Stimulated activated naive CD8-positive, alpha-beta T cell treated with anti-CD3 and anti-CD28 coated beads, Interleukin-15, Interleukin-2, amounts not matched to agents 100 ng/mL and 50 ng/mL, for 24 hours (primary cell): ENCODE measurements around the gene MYBPC3.
A peak's percentile ranks its signal among the peaks of the same experiment; 100 is the strongest.
"Not testable (repeated sequence)": the region's sequence is repeated elsewhere in the genome, so short reads cannot be mapped to it uniquely, and the experiment has no call there.

Experiments
- H3K27ac Mint-ChIP-seq: one replicate; pipeline ENCODE4 v1.8.0; 2021; ENCODE audit warnings: mild to moderate bottlenecking, mixed read lengths
- H3K27me3 Mint-ChIP-seq: one replicate; pipeline ENCODE4 v1.8.0; 2021; ENCODE audit warnings: mixed read lengths
- H3K36me3 Mint-ChIP-seq: one replicate; pipeline ENCODE4 v1.8.0; 2021; ENCODE audit warnings: low read depth, mixed read lengths
- H3K4me1 Mint-ChIP-seq: one replicate; pipeline ENCODE4 v1.8.0; 2021; ENCODE audit warnings: low read depth, mixed read lengths
- H3K4me3 Mint-ChIP-seq: one replicate; pipeline ENCODE4 v1.8.0; 2021; ENCODE audit warnings: mild to moderate bottlenecking, mixed read lengths
- H3K9me3 Mint-ChIP-seq: one replicate; pipeline ENCODE4 v1.8.0; 2021; ENCODE audit warnings: mixed read lengths

Gene MYBPC3

GRCh38 chr11:47329987-47330931, 22.2 kb downstream of the MYBPC3 start:
- Mint-ChIP-seq H3K4me1 (no peaks in the 10 kb centered on the region), H3K36me3 (peaks cover 9% of the 10 kb centered on the region), H3K4me3 (no peak overlapping the region), H3K27ac (peak overlapping the region; percentile 16), H3K9me3 (no peaks in the 10 kb centered on the region), H3K27me3 (no peaks in the 10 kb centered on the region)

- H3K4me3 Mint-ChIP-seq, result no peak overlapping the region
- H3K27me3 Mint-ChIP-seq, result no peaks in the 10 kb centered on the region
- peaks cover 15% of the 10 kb centered on the region for H3K36me3 Mint-ChIP-seq
- H3K9me3 Mint-ChIP-seq, result no peaks in the 10 kb centered on the region
- peak overlapping the region; percentile 16 for H3K27ac Mint-ChIP-seq
- H3K4me1 Mint-ChIP-seq, result no peaks in the 10 kb centered on the region
Observed at GRCh38 chr11:47329431-47329986, 23.0 kb downstream of the MYBPC3 start.

DNA sequence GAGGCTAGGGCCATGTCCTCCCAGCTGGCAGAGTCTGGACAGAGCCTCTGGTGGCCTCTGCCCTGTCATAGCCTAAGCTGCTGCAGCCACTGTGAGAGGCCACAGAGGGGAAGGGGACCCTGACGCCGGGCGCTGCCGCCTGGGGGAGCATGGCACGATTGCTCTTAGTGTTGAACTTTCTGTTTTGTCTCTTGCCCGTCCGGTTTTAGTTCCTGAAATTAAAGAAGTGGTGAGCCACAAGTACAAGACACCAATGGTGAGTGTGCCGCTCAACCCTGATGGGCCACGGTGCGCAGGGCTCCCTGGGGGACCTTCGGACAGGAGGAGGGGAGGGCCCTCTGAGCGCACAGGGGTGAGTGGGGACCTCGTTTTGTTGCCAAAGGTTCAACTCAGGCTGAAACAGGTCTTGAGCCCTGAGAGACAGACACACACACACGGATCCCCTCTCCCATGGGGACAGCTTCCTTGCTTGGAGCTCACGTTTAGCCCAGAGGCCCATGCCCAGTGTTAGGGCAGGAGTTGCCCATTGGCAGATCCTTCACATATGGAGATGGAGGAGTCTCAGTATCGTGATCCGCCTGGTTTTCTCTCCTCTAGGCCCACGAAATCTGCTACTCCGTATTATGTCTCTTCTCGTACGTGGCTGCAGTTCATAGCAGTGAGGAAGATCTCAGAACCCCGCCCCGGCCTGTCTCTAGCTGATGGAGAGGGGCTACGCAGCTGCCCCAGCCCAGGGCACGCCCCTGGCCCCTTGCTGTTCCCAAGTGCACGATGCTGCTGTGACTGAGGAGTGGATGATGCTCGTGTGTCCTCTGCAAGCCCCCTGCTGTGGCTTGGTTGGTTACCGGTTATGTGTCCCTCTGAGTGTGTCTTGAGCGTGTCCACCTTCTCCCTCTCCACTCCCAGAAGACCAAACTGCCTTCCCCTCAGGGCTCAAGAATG, 23.8 kb downstream of the MYBPC3 start:
- Mint-ChIP-seq H3K9me3 (no peaks in the 10 kb centered on the region), H3K27me3 (no peaks in the 10 kb centered on the region), H3K27ac (no peak overlapping the region), H3K4me1 (no peaks in the 10 kb centered on the region), H3K36me3 (peaks cover 15% of the 10 kb centered on the region), H3K4me3 (no peak overlapping the region)

DNA sequence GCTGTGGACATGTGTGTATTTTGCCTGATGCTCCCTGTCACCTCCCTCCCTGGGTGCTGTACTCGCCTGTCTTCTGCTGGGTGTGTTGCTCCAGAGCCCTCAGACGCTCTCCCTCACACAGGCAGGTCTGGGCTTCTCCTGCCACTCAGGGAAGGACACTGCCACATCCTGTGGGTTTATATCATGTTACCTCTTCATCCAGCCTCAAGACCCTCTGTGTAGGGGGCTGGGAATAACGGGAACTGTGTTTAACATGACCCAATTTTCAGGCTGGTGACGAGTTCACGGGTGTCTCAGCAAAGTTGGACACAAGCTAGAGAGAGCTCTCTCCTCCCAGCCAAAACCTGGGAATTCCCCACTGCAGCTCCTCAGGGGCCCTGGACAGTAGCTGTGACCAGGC, 24.6 kb downstream of the MYBPC3 start:
- Mint-ChIP-seq H3K4me3 (no peak overlapping the region), H3K4me1 (no peaks in the 10 kb centered on the region), H3K9me3 (no peaks in the 10 kb centered on the region), H3K27me3 (no peaks in the 10 kb centered on the region), H3K36me3 (peaks cover 15% of the 10 kb centered on the region), H3K27ac (peak overlapping the region; percentile 55)

GRCh38 chr11:47327025-47327424, 25.5 kb downstream of the MYBPC3 start:
- Mint-ChIP-seq H3K4me1 (no peaks in the 10 kb centered on the region), H3K27me3 (no peaks in the 10 kb centered on the region), H3K27ac (peak overlapping the region; percentile 49), H3K4me3 (no peak overlapping the region), H3K9me3 (no peaks in the 10 kb centered on the region), H3K36me3 (peaks cover 16% of the 10 kb centered on the region)

GRCh38 chr11:47326198-47326597, 26.3 kb downstream of the MYBPC3 start:
- H3K4me1 Mint-ChIP-seq, result no peaks in the 10 kb centered on the region
- H3K36me3 Mint-ChIP-seq, result peaks cover 24% of the 10 kb centered on the region
- no peaks in the 10 kb centered on the region for H3K9me3 Mint-ChIP-seq
- H3K27ac Mint-ChIP-seq, result no peak overlapping the region
- no peak overlapping the region for H3K4me3 Mint-ChIP-seq
- no peaks in the 10 kb centered on the region for H3K27me3 Mint-ChIP-seq

DNA sequence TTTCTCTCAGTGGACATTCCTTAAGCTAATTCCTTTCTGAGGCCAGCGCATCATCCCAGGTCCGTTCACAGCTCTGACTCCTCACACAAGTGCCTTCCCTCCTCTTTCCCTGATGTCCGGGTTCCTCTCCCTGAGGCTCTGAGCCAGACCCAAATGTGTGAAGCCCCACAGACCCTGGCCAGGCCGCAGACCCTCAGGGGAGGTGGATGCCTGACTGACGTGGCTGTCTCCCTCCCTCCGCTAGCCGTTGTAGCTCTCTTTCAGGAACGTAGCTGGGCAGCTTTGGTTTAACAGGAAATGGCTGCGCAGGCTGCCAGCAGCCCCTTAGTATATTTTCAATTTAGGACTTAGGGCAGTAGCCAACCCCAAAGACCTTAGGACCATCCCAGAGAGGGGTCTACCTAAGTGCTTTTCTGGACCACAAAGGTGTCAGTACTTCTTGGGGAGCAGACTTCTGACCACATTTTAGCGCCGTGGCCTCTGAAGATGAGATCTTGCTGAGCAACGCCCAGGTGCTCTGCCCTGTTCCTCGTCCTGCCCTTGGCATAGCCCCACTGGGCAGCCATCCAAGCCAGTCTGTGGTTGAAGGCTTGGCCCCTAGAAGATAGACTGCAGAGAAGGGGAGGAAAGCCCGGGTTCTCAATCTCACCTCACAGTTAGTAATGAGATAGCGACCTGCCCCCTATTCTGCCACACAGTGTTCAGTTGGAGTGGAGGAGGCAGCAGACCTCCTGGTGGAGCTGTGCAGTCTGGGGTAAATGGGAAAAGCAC, 27.0 kb downstream of the MYBPC3 start:
- Mint-ChIP-seq H3K27ac (no peak overlapping the region), H3K9me3 (no peaks in the 10 kb centered on the region), H3K4me1 (no peaks in the 10 kb centered on the region), H3K36me3 (peaks cover 31% of the 10 kb centered on the region), H3K27me3 (no peaks in the 10 kb centered on the region), H3K4me3 (no peak overlapping the region)

DNA sequence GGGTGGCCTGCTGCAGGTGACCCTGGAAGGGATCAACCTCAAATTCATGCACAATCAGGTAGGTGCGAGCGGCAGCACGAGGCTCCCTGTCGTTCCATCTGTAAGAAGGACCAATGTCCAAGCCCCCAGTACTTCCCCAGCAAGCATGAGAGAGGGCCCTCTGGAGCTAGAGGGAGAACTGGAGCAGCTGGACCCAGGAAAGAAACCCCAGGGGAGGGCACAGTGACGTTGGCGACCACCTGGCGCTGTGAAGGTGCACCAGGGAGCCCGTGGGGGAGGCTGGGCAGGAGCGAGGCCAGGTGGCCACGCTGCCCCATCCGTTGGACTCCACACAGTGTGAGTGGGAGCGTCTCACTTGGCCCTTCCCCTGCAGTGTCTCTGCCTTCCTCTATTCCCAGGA, 28.0 kb downstream of the MYBPC3 start:
- Mint-ChIP-seq H3K27ac (no peak overlapping the region), H3K4me3 (no peak overlapping the region), H3K36me3 (peaks cover 31% of the 10 kb centered on the region), H3K9me3 (no peaks in the 10 kb centered on the region), H3K4me1 (no peaks in the 10 kb centered on the region), H3K27me3 (no peaks in the 10 kb centered on the region)

- H3K9me3 Mint-ChIP-seq, result no peaks in the 10 kb centered on the region
- H3K4me3 Mint-ChIP-seq, result no peak overlapping the region
- no peaks in the 10 kb centered on the region for H3K27me3 Mint-ChIP-seq
- H3K27ac Mint-ChIP-seq, result no peak overlapping the region
- peaks cover 50% of the 10 kb centered on the region for H3K36me3 Mint-ChIP-seq
- peaks cover 14% of the 10 kb centered on the region for H3K4me1 Mint-ChIP-seq
Observed at GRCh38 chr11:47318166-47318565, 34.3 kb downstream of the MYBPC3 start.

DNA sequence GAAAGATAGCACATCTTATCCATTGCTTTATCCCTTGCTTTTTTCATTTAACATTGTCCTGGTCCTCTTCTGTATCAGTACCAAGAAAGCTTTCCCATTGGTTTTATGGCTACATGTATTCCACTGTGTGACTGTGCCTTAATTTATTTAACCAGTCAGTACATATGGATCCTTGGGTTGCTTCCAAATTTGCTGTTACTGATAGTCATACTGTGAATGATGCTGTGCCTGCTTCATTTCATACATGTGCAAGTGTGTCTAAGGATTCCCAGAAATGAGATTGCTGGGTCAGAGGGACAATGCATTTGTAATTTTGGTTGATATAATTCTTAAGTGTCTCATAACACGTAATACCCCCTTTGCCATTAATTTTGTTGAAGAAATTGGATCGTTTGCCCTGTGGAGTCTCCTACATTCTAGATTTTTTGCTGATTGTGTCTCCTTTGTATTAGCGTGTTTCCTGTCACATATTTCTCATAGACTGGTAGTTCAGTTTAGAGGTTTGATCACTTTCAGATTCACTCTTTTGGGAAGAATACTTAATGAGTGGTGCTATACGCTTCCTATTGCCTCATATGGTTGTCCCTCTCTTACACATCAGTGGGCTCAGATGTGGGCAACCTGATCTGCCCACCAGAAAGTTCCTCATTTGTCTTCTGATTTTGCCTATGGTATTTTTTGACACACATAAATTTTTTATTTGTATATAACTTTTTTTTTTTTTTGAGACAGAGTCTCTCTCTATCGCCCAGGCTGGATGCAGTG, 35.3 kb downstream of the MYBPC3 start:
- H3K27ac Mint-ChIP-seq, result peak overlapping the region; percentile 32
- no peaks in the 10 kb centered on the region for H3K9me3 Mint-ChIP-seq
- H3K4me3 Mint-ChIP-seq, result no peak overlapping the region
- H3K36me3 Mint-ChIP-seq, result peaks cover 54% of the 10 kb centered on the region
- H3K4me1 Mint-ChIP-seq, result peaks cover 14% of the 10 kb centered on the region
- no peaks in the 10 kb centered on the region for H3K27me3 Mint-ChIP-seq

GRCh38 chr11:47316501-47316900, 36.0 kb downstream of the MYBPC3 start:
- H3K36me3 Mint-ChIP-seq, result peaks cover 56% of the 10 kb centered on the region
- H3K9me3 Mint-ChIP-seq, H3K4me3 Mint-ChIP-seq, H3K27ac Mint-ChIP-seq, H3K27me3 Mint-ChIP-seq: not testable (repeated sequence)
- H3K4me1 Mint-ChIP-seq, result peaks cover 14% of the 10 kb centered on the region

DNA sequence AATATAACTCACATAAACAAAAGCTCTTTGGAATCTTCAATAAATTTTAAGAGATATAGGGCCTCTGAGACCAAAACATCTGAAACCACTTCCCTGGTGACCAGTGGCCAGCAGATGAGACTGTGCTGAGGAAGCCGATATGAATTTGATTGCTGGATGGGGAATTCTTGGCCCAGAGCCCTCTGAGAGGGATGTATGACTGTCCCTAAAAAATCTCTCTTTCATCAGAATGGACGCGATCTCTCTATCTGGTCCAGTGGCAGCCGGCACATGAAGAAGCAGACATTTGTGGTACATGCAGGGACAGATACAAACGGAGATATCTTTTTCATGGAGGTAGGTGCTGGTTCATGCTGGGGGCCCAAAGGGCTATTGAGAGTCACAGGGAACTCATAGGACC, 37.5 kb downstream of the MYBPC3 start:
- no peak overlapping the region for H3K4me3 Mint-ChIP-seq
- no peak overlapping the region for H3K27ac Mint-ChIP-seq
- peaks cover 14% of the 10 kb centered on the region for H3K4me1 Mint-ChIP-seq
- H3K27me3 Mint-ChIP-seq, result no peaks in the 10 kb centered on the region
- no peaks in the 10 kb centered on the region for H3K9me3 Mint-ChIP-seq
- peaks cover 55% of the 10 kb centered on the region for H3K36me3 Mint-ChIP-seq

DNA sequence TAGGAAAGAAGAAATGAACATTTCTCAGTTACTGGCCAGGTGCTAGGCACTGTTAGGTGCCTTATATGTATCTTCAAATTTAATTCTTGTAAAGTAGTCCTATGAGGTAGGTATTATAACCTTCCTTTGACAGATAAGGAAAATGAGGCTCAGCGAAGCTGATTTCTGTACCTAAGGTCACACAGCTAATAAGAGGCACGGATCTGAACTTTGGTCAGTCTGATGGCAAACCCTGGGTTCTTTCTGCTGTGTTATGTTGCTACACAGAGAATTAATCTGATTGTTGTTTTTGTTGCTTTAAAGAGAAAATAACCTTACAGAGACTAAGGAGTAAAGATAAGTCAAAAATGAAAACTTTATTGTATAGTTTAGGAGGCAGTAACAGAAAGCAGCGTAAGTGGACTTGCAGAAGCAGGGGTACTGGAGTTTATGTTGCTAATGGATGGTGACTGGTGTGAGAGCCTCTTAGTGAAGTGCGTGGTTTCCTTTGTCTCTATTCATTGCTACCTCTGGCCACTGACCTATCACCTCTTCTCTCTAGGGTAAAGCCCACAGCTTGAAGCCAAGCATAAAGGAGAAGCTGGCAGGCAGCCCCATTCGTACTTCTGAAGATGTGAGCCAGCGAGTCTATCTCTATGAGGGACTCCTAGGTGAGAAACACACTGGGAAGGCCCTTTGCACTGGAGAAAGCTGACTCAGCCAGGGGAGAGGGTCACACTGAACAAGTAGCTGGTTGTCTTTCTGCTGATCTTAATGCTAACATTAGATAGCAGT, 44.3 kb downstream of the MYBPC3 start:
- no peaks in the 10 kb centered on the region for H3K4me1 Mint-ChIP-seq
- no peaks in the 10 kb centered on the region for H3K9me3 Mint-ChIP-seq
- no peaks in the 10 kb centered on the region for H3K27me3 Mint-ChIP-seq
- no peak overlapping the region for H3K27ac Mint-ChIP-seq
- peaks cover 62% of the 10 kb centered on the region for H3K36me3 Mint-ChIP-seq
- H3K4me3 Mint-ChIP-seq, result no peak overlapping the region
